Measurements from ENCODE around the gene RNF138.
"Not testable (repeated sequence)": the region's sequence is repeated elsewhere in the genome, so short reads cannot be mapped to it uniquely, and the experiment has no call there.

The RNF138 gene

GRCh38 chr18:32175265-32175664, 83.6 kb downstream of the RNF138 start:
- no peak for DNase-seq (ENCODE audit: low read depth)

DNA sequence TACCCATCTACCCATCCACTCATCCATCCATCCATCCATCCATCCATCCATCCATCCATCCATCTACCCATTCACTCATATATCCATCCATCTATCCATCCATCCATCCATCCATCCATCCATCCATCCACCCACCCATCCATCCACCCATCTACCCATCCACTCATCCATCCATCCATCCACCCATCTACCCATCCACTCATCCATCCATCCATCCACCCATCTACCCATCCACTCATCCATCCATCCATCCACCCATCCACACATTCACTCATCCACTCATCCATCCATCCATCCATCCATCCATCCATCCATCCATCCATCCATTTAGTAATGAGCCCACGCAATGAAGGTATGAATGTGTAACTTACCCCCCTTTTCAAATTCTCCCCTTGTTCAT, 85.1 kb downstream of the RNF138 start:
- DNase-seq (ENCODE audit: low read depth), result not testable (repeated sequence)

- no peak for DNase-seq (ENCODE audit: low read depth)
Observed at GRCh38 chr18:32177530-32177929, 85.9 kb downstream of the RNF138 start.
